IPS-18c (cell line): Measurements from ENCODE around the gene RHOT1.
"Not testable (repeated sequence)": the region's sequence is repeated elsewhere in the genome, so short reads cannot be mapped to it uniquely, and the experiment has no call there.

Experiments used
- H3K4me3 ChIP-seq: 2 replicates; pipeline ENCODE4 v1.7.0; 2013; ENCODE audit warnings: low read depth, mild to moderate bottlenecking, low read length, moderate library complexity; ENCODE audit not compliant: insufficient read depth
- H3K9me3 ChIP-seq: one replicate; pipeline ENCODE4 v1.6.1; 2013; ENCODE audit warnings: mild to moderate bottlenecking, low read length, moderate library complexity; ENCODE audit not compliant: control insufficient read depth, insufficient read depth

RHOT1 gene

GRCh38 chr17:32118088-32118487 is 24.2 kb upstream of the RHOT1 start:
- not testable (repeated sequence) for H3K4me3 ChIP-seq, H3K9me3 ChIP-seq

- Histone ChIP-seq H3K4me3 (no peak overlapping the region), H3K9me3 (no peaks in the 10 kb centered on the region)
Measured at GRCh38 chr17:32118835-32119234, 23.5 kb upstream of the RHOT1 start.

GRCh38 chr17:32120141-32120540 is 22.2 kb upstream of the RHOT1 start:
- no peaks in the 10 kb centered on the region for H3K9me3 ChIP-seq
- no peak overlapping the region for H3K4me3 ChIP-seq

- H3K4me3 ChIP-seq, result no peak overlapping the region
- no peaks in the 10 kb centered on the region for H3K9me3 ChIP-seq
Measured at GRCh38 chr17:32120716-32121115, 21.6 kb upstream of the RHOT1 start.

- H3K9me3 ChIP-seq, result no peaks in the 10 kb centered on the region
- H3K4me3 ChIP-seq, result no peak overlapping the region
Measured at GRCh38 chr17:32123782-32124181, 18.5 kb upstream of the RHOT1 start.

- Histone ChIP-seq H3K4me3 (no peak overlapping the region), H3K9me3 (no peaks in the 10 kb centered on the region)
Measured at GRCh38 chr17:32124985-32125847, 17.1 kb upstream of the RHOT1 start.

- H3K4me3 ChIP-seq, result no peak overlapping the region
- H3K9me3 ChIP-seq, result no peaks in the 10 kb centered on the region
Measured at GRCh38 chr17:32125848-32126153, 16.5 kb upstream of the RHOT1 start.

- Histone ChIP-seq H3K4me3 (no peak overlapping the region), H3K9me3 (no peaks in the 10 kb centered on the region)
Measured at GRCh38 chr17:32126325-32126724, 16.0 kb upstream of the RHOT1 start.

GRCh38 chr17:32126746-32127145 is 15.6 kb upstream of the RHOT1 start:
- no peaks in the 10 kb centered on the region for H3K9me3 ChIP-seq
- H3K4me3 ChIP-seq, result no peak overlapping the region

- peak overlapping the region; percentile 81 for H3K4me3 ChIP-seq
- H3K9me3 ChIP-seq, result no peaks in the 10 kb centered on the region
Measured at GRCh38 chr17:32127158-32127897, 15.0 kb upstream of the RHOT1 start.

- not testable (repeated sequence) for H3K4me3 ChIP-seq, H3K9me3 ChIP-seq
Measured at GRCh38 chr17:32128470-32128869, 13.8 kb upstream of the RHOT1 start.

- not testable (repeated sequence) for H3K9me3 ChIP-seq, H3K4me3 ChIP-seq
Measured at GRCh38 chr17:32135497-32136117, 6.7 kb upstream of the RHOT1 start.

- H3K9me3 ChIP-seq, result peaks cover 2% of the 10 kb centered on the region
Measured at GRCh38 chr17:32136856-32137255, 5.4 kb upstream of the RHOT1 start.

GRCh38 chr17:32139504-32139903 is 2.8 kb upstream of the RHOT1 start:
- H3K9me3 ChIP-seq, H3K4me3 ChIP-seq: not testable (repeated sequence)

More at GRCh38 chr17:32136856-32137255, 5.4 kb upstream of the RHOT1 start:
- H3K4me3 ChIP-seq, result no peak overlapping the region

- H3K9me3 ChIP-seq, result no peaks in the 10 kb centered on the region
- H3K4me3 ChIP-seq, result no peak overlapping the region
Measured at GRCh38 chr17:32141258-32141657, 1.0 kb upstream of the RHOT1 start.

GRCh38 chr17:32141679-32142037 is 644 bp upstream of the RHOT1 start:
- Histone ChIP-seq H3K9me3 (no peaks in the 10 kb centered on the region), H3K4me3 (peak overlapping the region; percentile 50; the same call in 1 of the 2 replicates)

- Histone ChIP-seq H3K9me3 (no peaks in the 10 kb centered on the region), H3K4me3 (peak overlapping the region; percentile 83)
Measured at GRCh38 chr17:32142857-32143526, 690 bp downstream of the RHOT1 start.

- H3K4me3 ChIP-seq, result peak overlapping the region; percentile 83
- no peaks in the 10 kb centered on the region for H3K9me3 ChIP-seq
Measured at GRCh38 chr17:32143527-32143870, 1.2 kb downstream of the RHOT1 start.
